ENCODE data around the gene SCAMP4. TPM values are rescaled to one million over a fixed set of nuclear protein-coding genes. Genes with fewer than 3 reads are reported as not detected.

SCAMP4 gene
- total and polyA plus RNA-seq, 9 of the 15 experiments (the other 6 are each of a cell fraction or from before 2014, with no cell fraction given), result 0.81 to 45.9 (median 12.8) TPM

GRCh38 chr19:1956122-1956494 lies 50.9 kb downstream of the SCAMP4 start:
- peaks cover 18% of the 10 kb centered on the region for H4K20me1 ChIP-seq (replicated peaks; ENCODE audit: control insufficient read depth, insufficient read depth, low read length)
- peaks cover 81% of the 10 kb centered on the region for H3K79me2 ChIP-seq (ENCODE audit: control insufficient read depth, insufficient read depth, low read length)
- ChIA-PET CTCF (ENCODE audit: low intra/inter-chr PET ratio) (no interaction called here), POLR2A (interaction anchor here (0.8 kb wide), 1 partner anchor 19 kb away, joined by 4 read pairs; no protein-coding TSS in a partner anchor)
- H3K36me3 ChIP-seq (ENCODE audit: control insufficient read depth, insufficient read depth, low read length), result peaks cover 38% of the 10 kb centered on the region; the same call in 2 of the 3 replicates
- H2AFZ ChIP-seq (ENCODE audit: low read depth, low read length), result no peak overlapping the region
- no peaks in the 10 kb centered on the region for H3K9me3 ChIP-seq (replicated peaks; ENCODE audit: control insufficient read depth, insufficient read depth, low read depth, low read length)
- ATAC-seq (no peak), FAIRE-seq (no peak), DNase-seq (ENCODE audit: extremely low read depth in 1 of 4, low spot score in 3 of 4) (no peak)
- in situ Hi-C loops (cut with MboI), result no loop called here
- no peaks in the 10 kb centered on the region for H3K27me3 ChIP-seq (ENCODE audit: control insufficient read depth in 2 of 2, insufficient read depth in 2 of 2, low read length in 2 of 2)
- no peak overlapping the region for H3K4me3 ChIP-seq
- H3K27ac ChIP-seq (ENCODE audit: extremely low read depth, low read depth, low read length), result no peak overlapping the region
- H3K9ac ChIP-seq (ENCODE audit: insufficient read depth in 1 of 2, low read depth in 2 of 2, low read length in 2 of 2), result no peak overlapping the region
- no peaks in the 10 kb centered on the region for H3K9me1 ChIP-seq (ENCODE audit: control insufficient read depth, insufficient read depth, low read length)
- H3K4me2 ChIP-seq (ENCODE audit: insufficient read depth, low read length), result no peak overlapping the region
- no TSS peak for BruUV-seq (replicated peaks)
- TF ChIP-seq E4F1 (CRISPR knock-in tag; IDR thresholded peaks at IDR 0.05; ENCODE audit: borderline replicate concordance), result no peak
- peak; percentile 48; the same call in 1 of the 2 replicates for TF ChIP-seq POLR2G (IDR thresholded peaks at IDR 0.05; ENCODE audit: low read depth, low read length)
- peaks cover 0 to 73% of the 10 kb centered on the region in 2 experiments; a peak in 2 of 5 replicates for H3K4me1 ChIP-seq (replicated peaks in 1 of 2; ENCODE audit: control insufficient read depth in 2 of 2, insufficient read depth in 2 of 2, low read length in 2 of 2)
- 87% methylated on average over 9 of the region's 12 CpGs for WGBS (ENCODE audit: insufficient coverage, low coverage, missing lambda C conversion rate)
- intact Hi-C loops (cut with micrococcal nuclease), result no loop called here

Data from K562 (cell line).